HG03066 (cell line): Measurements from ENCODE around the gene CTNNAL1.
"Not testable (repeated sequence)": the region's sequence is repeated elsewhere in the genome, so short reads cannot be mapped to it uniquely, and the experiment has no call there.

Source experiments
- ATAC-seq: cut with Tn5 transposase; IDR thresholded peaks from one replicate; pipeline ENCODE4 v1.9.1; 2021; ENCODE audit warnings: low read depth; ENCODE audit not compliant: unreplicated experiment

CTNNAL1 gene

DNA sequence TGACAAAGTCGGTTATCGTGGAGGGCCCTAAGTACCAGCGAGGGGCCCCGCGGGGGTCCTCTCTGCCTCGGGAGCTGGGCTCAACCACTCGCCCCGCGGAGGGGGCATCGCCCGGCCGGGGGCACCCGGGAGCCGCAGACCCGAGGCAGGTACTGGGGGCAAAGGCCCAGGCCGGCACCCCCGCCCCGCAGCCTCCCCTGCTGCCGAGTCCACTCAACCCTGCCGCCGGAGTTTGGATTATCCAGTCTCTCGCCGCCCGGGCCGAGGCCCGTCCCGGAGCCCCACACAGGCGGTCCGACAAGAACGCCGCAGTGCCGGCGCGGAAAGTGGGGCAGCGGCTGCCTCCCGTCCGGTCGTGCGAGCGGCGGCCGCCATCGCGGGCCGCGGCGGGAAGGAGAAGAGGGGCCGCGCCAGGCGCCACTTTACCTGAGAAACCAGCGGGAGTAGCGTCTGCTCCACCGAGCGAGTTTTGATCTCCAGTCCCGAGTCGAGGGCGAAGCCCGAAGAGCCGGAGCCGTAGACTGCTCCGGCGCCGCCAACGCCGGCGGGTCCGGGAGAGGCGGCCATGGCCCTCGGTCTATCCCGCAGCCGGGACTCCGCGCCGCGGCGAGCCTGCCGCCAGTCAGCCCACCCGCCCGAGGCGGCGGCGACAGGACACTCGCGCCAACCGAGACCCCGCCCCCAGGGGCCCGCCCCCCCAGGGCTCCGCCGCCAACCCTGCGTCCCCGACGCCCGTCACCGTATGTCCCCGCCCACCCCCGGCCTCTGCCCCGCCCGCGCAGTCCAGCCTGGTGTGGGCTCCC lies at the start of gene CTNNAL1:
Gene CTNNAL1 (minus strand): TSS at position 624 of the 803 bp plus-strand sequence. CDS start 57 bp downstream, at position 567.
- ATAC-seq = peak; percentile 62

- no peak for ATAC-seq
These were observed 49.2 kb upstream of the CTNNAL1 start for GRCh38 chr9:109062543-109062942.

- no peak for ATAC-seq
These were observed 46.9 kb upstream of the CTNNAL1 start for GRCh38 chr9:109060191-109060590.

DNA sequence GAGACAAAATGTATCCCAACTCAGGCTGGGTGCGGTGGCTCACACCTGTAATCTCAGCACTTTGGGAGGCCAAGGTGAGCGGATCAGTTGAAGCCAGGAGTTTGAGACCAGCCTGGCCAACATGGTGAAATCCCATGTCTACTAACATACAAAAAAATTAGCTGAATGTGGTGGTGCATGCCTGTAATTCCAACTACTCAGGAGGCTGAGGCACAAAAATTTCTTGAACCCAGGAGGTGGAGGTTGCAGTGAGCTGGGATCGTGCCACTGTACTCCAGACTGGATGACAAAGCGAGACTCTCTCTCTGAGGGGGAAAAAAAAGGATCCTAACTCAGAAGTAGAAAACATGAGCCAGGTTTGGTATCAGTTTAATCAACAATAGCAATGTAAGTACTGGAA lies 39.8 kb upstream of the CTNNAL1 start:
- not testable (repeated sequence) for ATAC-seq

DNA sequence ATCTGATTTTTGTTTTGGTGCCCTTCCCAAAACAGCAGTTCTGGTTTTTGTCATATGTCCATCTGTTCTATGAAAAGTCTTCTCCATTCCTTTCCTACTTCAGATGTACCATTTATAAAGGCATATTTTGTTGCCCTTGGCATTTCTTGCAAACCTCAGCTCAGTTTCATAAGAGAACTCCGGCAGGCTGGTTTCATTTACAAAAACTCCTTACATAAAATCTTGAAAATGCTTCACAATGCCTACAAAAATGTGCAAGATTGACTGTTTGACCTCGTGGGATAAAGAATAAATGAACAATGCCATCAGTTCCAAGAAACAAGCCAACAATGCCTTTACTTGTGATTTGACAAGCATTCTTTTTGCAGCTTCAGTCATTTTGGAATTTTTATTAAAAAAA lies 39.1 kb upstream of the CTNNAL1 start:
- ATAC-seq = no peak

- ATAC-seq = no peak
These were observed 38.4 kb upstream of the CTNNAL1 start for GRCh38 chr9:109051733-109052132.

GRCh38 chr9:109050444-109050843 lies 37.1 kb upstream of the CTNNAL1 start:
- ATAC-seq = no peak

GRCh38 chr9:109048822-109049221 lies 35.5 kb upstream of the CTNNAL1 start:
- ATAC-seq = no peak

- no peak for ATAC-seq
These were observed 34.0 kb upstream of the CTNNAL1 start for GRCh38 chr9:109047259-109047658.

- no peak for ATAC-seq
These were observed 33.0 kb upstream of the CTNNAL1 start for GRCh38 chr9:109046346-109046745.

DNA sequence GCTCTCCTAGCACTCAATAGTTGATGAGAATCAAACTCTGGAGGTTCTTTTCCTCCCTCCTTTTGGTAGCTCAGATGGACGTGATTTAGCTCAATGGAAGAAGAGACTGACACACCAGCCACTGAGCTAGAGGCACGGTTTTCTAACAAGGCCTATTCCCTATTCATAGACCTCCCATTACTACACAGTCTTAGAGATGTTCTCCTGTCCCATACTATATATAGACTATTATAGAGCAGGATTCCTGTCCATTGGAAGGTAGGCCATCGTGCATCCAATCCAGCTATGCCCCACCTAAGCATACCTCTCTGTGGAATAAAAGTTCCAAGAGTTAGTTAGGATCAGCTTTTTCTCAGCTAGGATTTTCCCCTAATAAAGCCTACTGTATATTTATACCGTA lies 30.3 kb upstream of the CTNNAL1 start:
- no peak for ATAC-seq

DNA sequence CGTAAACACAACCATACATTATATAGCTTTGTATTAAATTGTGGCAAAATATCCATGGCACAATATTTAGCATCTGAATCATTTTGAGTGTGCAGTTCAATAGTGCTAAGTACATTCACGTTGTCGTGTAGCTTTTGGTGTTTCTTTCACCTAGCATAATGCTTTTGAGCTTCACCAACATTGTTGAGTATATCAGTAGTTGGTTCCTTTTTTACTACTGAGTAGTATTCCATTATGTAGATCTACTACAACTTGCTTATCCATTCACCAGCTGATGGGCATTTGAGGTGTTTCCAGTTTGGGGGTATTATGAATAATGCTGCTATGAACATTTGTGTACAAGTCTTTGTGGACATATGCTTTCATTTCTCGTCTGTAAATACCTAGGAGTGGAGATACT lies 27.3 kb upstream of the CTNNAL1 start:
- ATAC-seq = no peak

GRCh38 chr9:109039539-109039938 lies 26.2 kb upstream of the CTNNAL1 start:
- no peak for ATAC-seq

DNA sequence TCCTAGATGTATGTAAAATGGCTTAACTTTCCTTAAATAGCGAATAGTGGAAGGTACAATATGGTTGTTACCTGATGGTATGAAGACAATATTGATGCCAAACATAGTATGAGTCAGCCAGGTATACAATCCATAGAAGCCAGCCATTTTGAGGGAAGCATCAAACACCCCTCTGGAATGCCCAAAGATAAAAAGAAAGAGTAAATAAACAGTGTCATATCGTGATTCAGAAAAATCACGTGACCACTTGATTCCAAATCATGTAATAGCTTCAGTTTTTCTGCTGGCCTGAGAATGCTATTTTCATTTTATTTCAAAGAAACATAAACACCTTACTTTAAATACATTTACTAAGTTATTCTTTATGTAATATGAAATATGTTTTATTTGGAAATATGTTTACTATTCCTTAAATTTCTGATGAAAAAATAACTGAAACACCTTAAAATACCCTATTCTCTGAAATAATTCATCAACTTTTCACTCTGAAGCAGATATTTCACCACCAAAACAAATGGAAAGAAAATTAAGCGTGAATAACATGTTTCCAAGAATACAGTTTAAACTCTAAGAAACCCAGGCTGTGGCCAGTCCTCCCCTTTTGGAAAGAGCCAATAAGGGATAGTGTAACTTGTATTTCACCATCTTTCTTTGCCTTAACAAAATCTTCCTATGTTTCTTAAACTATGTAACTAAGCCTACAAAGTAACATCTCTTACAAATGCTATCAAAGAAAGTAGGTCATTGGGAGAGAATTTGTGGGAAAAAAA lies 24.8 kb upstream of the CTNNAL1 start:
- no peak for ATAC-seq

DNA sequence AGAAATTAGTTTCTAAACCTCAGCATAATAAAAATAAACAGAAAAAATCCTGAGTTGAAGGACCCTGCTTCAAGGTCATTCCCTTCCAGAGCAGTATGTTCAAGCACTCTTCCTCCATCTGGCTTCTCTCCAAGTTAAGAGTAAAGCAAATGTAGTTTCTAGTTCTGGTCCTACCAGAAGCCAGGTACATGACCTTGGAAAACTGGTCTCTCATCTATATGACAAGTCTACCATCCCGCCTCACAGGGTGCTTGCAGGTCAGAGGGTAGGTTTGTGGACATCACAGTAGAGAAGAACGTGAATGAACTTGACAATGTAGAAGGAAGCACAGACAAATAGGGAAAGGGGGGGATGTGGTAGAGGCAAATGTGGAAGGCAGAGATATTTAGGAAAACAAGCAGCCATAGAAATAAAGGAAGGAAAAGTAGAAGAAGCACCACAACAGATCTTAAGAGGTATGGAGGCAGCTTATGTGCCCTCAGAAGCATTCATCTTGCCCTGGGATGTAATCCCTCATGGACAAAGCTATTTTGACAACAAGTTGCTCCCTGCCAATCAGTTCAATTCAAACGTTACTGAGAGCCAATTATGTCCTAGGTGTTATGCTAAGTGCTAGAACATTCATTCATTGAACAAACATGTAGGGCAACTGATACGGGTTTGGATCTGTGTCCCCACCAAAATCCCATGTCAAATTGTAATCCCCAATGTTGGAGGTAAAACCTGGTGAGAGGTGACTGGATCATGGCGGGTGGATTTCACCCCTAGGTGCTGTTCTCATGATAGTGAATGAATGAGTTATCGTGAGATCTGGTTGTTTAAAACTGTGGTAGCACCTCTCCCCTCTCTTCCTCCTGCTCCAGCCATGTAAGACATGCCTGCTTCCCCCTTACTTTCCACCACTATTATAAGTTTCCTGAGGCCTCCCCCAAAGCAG lies 23.7 kb upstream of the CTNNAL1 start:
- ATAC-seq = no peak

- no peak for ATAC-seq
These were observed 22.6 kb upstream of the CTNNAL1 start for GRCh38 chr9:109035684-109036423.

- no peak for ATAC-seq
These were observed 20.8 kb upstream of the CTNNAL1 start for GRCh38 chr9:109033941-109034700.

- no peak for ATAC-seq
These were observed 17.9 kb upstream of the CTNNAL1 start for GRCh38 chr9:109031241-109031640.

GRCh38 chr9:109030426-109030825 lies 17.1 kb upstream of the CTNNAL1 start:
- no peak for ATAC-seq
